H1 (cell line): ENCODE measurements around the gene TNF. TPM values are rescaled to one million over a fixed set of nuclear protein-coding genes. Genes with fewer than 3 reads are reported as not detected.

ENCODE experiments used
- CTCF ChIA-PET: fragments of 300-600 bp; sonication (Branson Sonifier 250); formaldehyde crosslinking; loops from one replicate; lab custom pipeline; 2021; ENCODE audit not compliant: partially characterized antibody; lab: Charles Lee
- POLR2A ChIA-PET: fragments of 300-600 bp; sonication (Branson Sonifier 250); formaldehyde crosslinking; loops from one replicate; lab custom pipeline; 2021; ENCODE audit warnings: inconsistent platforms; ENCODE audit not compliant: partially characterized antibody; lab: Charles Lee
- DNase-seq, 2 experiments: peaks; one replicate each; pipeline versions ENCODE4 v3.0.0 to v3.0.0-alpha.2; 2010 to 2022; ENCODE audit warnings: low spot score in 2 of 2, low read depth in 1 of 2, mixed read lengths in 1 of 2
- FAIRE-seq: peaks from 2 replicates; lab custom pipeline; 2011; peaks lifted over from hg19 to GRCh38; lab: Jason Lieb, UNC
- H2AFZ ChIP-seq: 2 replicates; pipeline ENCODE4 v1.8.1; 2012; ENCODE audit warnings: low read length, inconsistent platforms
- H2AK5ac ChIP-seq: 2 replicates; pipeline ENCODE4 v1.6.1; 2013; ENCODE audit warnings: low read depth, low read length
- H2BK120ac ChIP-seq: replicated peaks from 2 replicates; pipeline ENCODE3; 2013; ENCODE audit warnings: low read depth, low read length, inconsistent platforms
- H2BK12ac ChIP-seq: 2 replicates; pipeline ENCODE4 v1.6.1; 2013; ENCODE audit warnings: low read depth, low read length
- H2BK15ac ChIP-seq: 2 replicates; pipeline ENCODE4 v1.6.1; 2013; ENCODE audit warnings: low read length
- H2BK20ac ChIP-seq: 2 replicates; pipeline ENCODE4 v1.6.1; 2013; ENCODE audit warnings: low read length
- H2BK5ac ChIP-seq: 2 replicates; pipeline ENCODE4 v1.6.1; 2013; ENCODE audit warnings: low read depth, low read length
- H3K14ac ChIP-seq: 2 replicates; pipeline ENCODE4 v1.6.1; 2013; ENCODE audit warnings: inconsistent platforms; ENCODE audit not compliant: insufficient read length
- H3K18ac ChIP-seq: 2 replicates; pipeline ENCODE4 v1.6.1; 2013; ENCODE audit warnings: low read length; ENCODE audit errors: extremely low read depth
- H3K23ac ChIP-seq: 2 replicates; pipeline ENCODE4 v1.6.1; 2013; ENCODE audit warnings: inconsistent platforms; ENCODE audit not compliant: insufficient read length
- H3K23me2 ChIP-seq: 2 replicates; pipeline ENCODE4 v1.6.1; 2013; ENCODE audit warnings: low read depth, low read length
- H3K27ac ChIP-seq: 2 replicates; pipeline ENCODE4 v1.6.1; 2011; ENCODE audit warnings: low read depth, low read length, inconsistent platforms
- H3K27me3 ChIP-seq, 4 experiments: replicated peaks in 1 of 4; 1 replicate in 1 of 4; 2 replicates in 3 of 4; pipeline versions ENCODE4 v1.6.1 to v1.8.1; 2011 to 2013; ENCODE audit warnings: low read length in 3 of 4, mild to moderate bottlenecking in 3 of 4, inconsistent platforms in 2 of 4, mixed read lengths in 2 of 4, moderate library complexity in 1 of 4; ENCODE audit not compliant: control insufficient read depth in 3 of 4, insufficient read depth in 3 of 4; ENCODE audit errors: extremely low read depth in 1 of 4
- H3K36me3 ChIP-seq, 4 experiments: 2 replicates each; pipeline versions ENCODE4 v1.6.1 to v1.8.1; 2011 to 2013; ENCODE audit warnings: mild to moderate bottlenecking in 4 of 4, low read length in 3 of 4, moderate library complexity in 2 of 4, control low read depth in 1 of 4, inconsistent platforms in 1 of 4; ENCODE audit not compliant: insufficient read depth in 4 of 4, control insufficient read depth in 2 of 4
- H3K4ac ChIP-seq: replicated peaks from 2 replicates; pipeline ENCODE3; 2013; ENCODE audit warnings: low read length, low read depth, mixed read lengths, inconsistent platforms; ENCODE audit not compliant: insufficient read length
- H3K4me1 ChIP-seq, 4 experiments: replicated peaks in 1 of 4; 1 replicate in 1 of 4; 2 replicates in 3 of 4; pipeline versions ENCODE4 v1.6.1 to v1.8.1; 2011 to 2013; ENCODE audit warnings: low read length in 3 of 4, inconsistent platforms in 2 of 4, mixed read lengths in 1 of 4; ENCODE audit not compliant: insufficient read depth in 4 of 4, control insufficient read depth in 3 of 4
- H3K4me2 ChIP-seq, 2 experiments: 2 replicates each; pipeline versions ENCODE4 v1.6.1 to v1.8.1; 2011 to 2013; ENCODE audit warnings: low read depth in 2 of 2, low read length in 2 of 2, control low read depth in 1 of 2, inconsistent platforms in 1 of 2, mild to moderate bottlenecking in 1 of 2; ENCODE audit not compliant: insufficient read depth in 1 of 2
- H3K4me3 ChIP-seq, 4 experiments: fragments of 200-600, 300-600 bp in 1 of 4; sonication (generic), shearing (Covaris generic), sonication (Bioruptor Twin) in 1 of 4; 2 replicates each; pipeline versions ENCODE4 v1.5.1 to v1.8.1; 2011 to 2016; ENCODE audit warnings: low read length in 4 of 4, low read depth in 3 of 4, control low read depth in 2 of 4, inconsistent platforms in 2 of 4, mild to moderate bottlenecking in 2 of 4, mixed read lengths in 1 of 4, moderate library complexity in 1 of 4; ENCODE audit not compliant: insufficient read depth in 2 of 4; ENCODE audit errors: extremely low read depth in 1 of 4
- H3K56ac ChIP-seq: replicated peaks from 2 replicates; pipeline ENCODE3; 2013; ENCODE audit warnings: low read depth, mild to moderate bottlenecking, mixed read lengths, low read length, inconsistent platforms; ENCODE audit not compliant: insufficient read length
- H3K79me1 ChIP-seq: 2 replicates; pipeline ENCODE4 v1.6.1; 2013; ENCODE audit warnings: low read depth, low read length, control low read depth
- H3K79me2 ChIP-seq, 2 experiments: 2 replicates each; pipeline versions ENCODE4 v1.6.1 to v1.8.1; 2012 to 2013; ENCODE audit warnings: low read length in 2 of 2, mild to moderate bottlenecking in 2 of 2, inconsistent platforms in 1 of 2; ENCODE audit not compliant: insufficient read depth in 2 of 2, control insufficient read depth in 1 of 2
- H3K9ac ChIP-seq, 4 experiments: replicated peaks in 1 of 4; 1 replicate in 1 of 4; 2 replicates in 3 of 4; pipeline versions ENCODE4 v1.6.1 to v1.8.1; 2011 to 2013; ENCODE audit warnings: low read depth in 3 of 4, low read length in 3 of 4, control low read depth in 2 of 4, mild to moderate bottlenecking in 2 of 4, moderate library complexity in 2 of 4, inconsistent platforms in 1 of 4; ENCODE audit errors: extremely low read depth in 1 of 4
- H3K9me3 ChIP-seq, 2 experiments: 2 replicates each; pipeline versions ENCODE4 v1.6.1 to v1.8.1; 2012 to 2013; ENCODE audit warnings: mild to moderate bottlenecking in 2 of 2, moderate library complexity in 2 of 2, control low read depth in 1 of 2, inconsistent platforms in 1 of 2, low read depth in 1 of 2, low read length in 1 of 2, mixed read lengths in 1 of 2; ENCODE audit not compliant: insufficient read depth in 2 of 2
- H4K20me1 ChIP-seq, 2 experiments: replicated peaks in 1 of 2; 2 replicates each; pipeline versions ENCODE3 to v1.8.1; 2011 to 2013; ENCODE audit warnings: inconsistent platforms in 2 of 2, low read length in 2 of 2, mild to moderate bottlenecking in 1 of 2; ENCODE audit not compliant: insufficient read depth in 2 of 2, control insufficient read depth in 1 of 2
- H4K5ac ChIP-seq: 2 replicates; pipeline ENCODE4 v1.6.1; 2013; ENCODE audit warnings: low read length, low read depth, mixed read lengths, inconsistent platforms; ENCODE audit not compliant: insufficient read length
- H4K8ac ChIP-seq: 2 replicates; pipeline ENCODE4 v1.8.0; 2013; ENCODE audit warnings: mild to moderate bottlenecking, moderate library complexity, low read length, inconsistent platforms; ENCODE audit not compliant: insufficient read depth; ENCODE audit errors: extremely low read depth
- H4K91ac ChIP-seq: replicated peaks from 2 replicates; pipeline ENCODE3; 2013; ENCODE audit warnings: low read length, mixed read lengths, inconsistent platforms; ENCODE audit not compliant: insufficient read length
- POLR2A ChIP-seq, 2 experiments: IDR thresholded peaks; 1 replicate in 1 of 2; 2 replicates in 1 of 2; pipeline ENCODE4 v1.6.1; 2011; ENCODE audit warnings: low read depth in 2 of 2, low read length in 2 of 2, mild to moderate bottlenecking in 2 of 2; ENCODE audit errors: control extremely low read depth in 1 of 2
- RBBP5 ChIP-seq: IDR thresholded peaks from 2 replicates; pipeline ENCODE4 v1.7.1; 2012; ENCODE audit warnings: low read depth, mild to moderate bottlenecking, inconsistent platforms, low read length, moderate library complexity, borderline replicate concordance
- WGBS, 2 experiments: shearing (Covaris generic) in 1 of 2; methylation state at CpG; one replicate each; pipeline versions ENCODE4 v1.1.6 to v1.1.7; 2013 to 2015; ENCODE audit warnings: low lambda C conversion rate in 2 of 2, mixed read lengths in 2 of 2, inconsistent platforms in 1 of 2, low coverage in 1 of 2, missing lambda C conversion rate in 1 of 2; ENCODE audit not compliant: insufficient replicate concordance in 2 of 2, insufficient coverage in 1 of 2, insufficient read length in 1 of 2; ENCODE audit errors: extremely low coverage in 1 of 2, missing lambda C conversion rate in 1 of 2; 5-methylcytosine and 5-hydroxymethylcytosine counted together
- polyA plus RNA-seq, 7 experiments: library from polyadenylated mRNA; depleted of rRNA in 3 of 7; stranded (reverse) in 5 of 7; unstranded in 2 of 7; fragments of >200 nt in 5 of 7; fragments of 200-250 nt in 2 of 7; gene quantifications; 1 replicate in 5 of 7; 2 replicates in 1 of 7; 4 replicates in 1 of 7; pipeline versions ENCODE4 v1.2.1 to v1.2.3, GENCODE V29; 2011 to 2013; ENCODE audit warnings: missing spikeins in 2 of 7, mixed read lengths in 2 of 7
- total RNA-seq: library from RNA; stranded (reverse); fragmentation: NEBNext Ultra II Directional; extraction: Animal tissue kit (Norgen Biotek cat#: 25700); gene quantifications from 2 replicates; pipeline ENCODE4 v1.2.1, GENCODE V29; 2021

The TNF gene
- total and polyA plus RNA-seq, 2 of the 8 experiments (the other 6 are each of a cell fraction or from before 2014, with no cell fraction given): not detected

DNA sequence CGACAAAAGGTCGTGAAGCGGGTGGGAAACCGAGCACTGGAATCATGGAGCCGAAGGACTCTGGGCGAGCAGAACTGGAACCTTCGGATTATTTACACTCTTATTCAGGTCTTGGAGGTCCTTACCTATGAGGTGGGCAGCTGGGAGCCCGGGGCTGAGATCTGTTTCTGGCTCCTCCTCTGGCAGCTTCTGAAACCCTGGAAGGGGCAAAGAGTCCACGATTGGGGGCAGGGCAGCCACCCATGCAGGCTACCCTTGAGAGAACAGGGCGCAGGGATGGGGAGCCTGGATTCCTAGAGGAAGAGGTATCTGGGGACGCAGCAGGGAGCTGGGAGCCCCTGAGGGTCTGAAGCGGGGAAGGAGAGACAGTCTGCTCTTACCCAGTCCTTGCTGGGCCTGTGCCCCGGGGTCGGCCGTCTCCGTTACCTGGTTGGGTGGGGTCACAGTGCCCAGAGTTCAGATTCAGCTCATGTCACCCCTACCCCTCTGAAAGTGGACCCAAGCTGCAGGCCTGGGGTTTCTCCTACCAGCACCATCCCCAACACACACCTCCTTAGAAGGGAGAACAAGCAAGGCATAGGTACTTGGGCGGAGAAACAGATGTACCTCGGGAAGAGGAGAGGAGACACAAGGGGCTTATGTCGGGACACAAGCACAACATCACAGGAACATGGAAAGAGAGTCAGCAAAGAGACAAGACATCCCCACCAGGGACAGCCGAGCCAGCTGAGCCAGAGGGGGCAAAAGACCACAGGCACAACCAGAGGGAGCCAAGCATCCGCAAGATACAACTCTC lies 6.3 kb downstream of the TNF start:
- FAIRE-seq (no peak), DNase-seq (no peak)
- no peak overlapping the region for H2BK120ac ChIP-seq
- no peaks in the 10 kb centered on the region for H3K79me1 ChIP-seq
- ChIA-PET CTCF (interaction anchor here (0.9 to 22.0 kb wide), 8 partner anchors 0 to 44 kb away, joined by 3 to 640 read pairs (median 34); partner anchors contain the start of genes ATP6V1G2, DDX39B, LST1 and LTB), POLR2A (interaction anchor here (0.8 to 12.2 kb wide), 14 partner anchors 11 to 83 kb away, joined by 3 to 110 read pairs (median 5); partner anchors contain the start of genes ATP6V1G2, DDX39B, GPANK1 and MCCD1)
- peak overlapping the region; percentile 61 for H3K4ac ChIP-seq
- H4K8ac ChIP-seq: no peak overlapping the region; the same call in 1 of the 2 replicates
- H3K9ac ChIP-seq: peak overlapping the region in 3 of 4 experiments; percentile 22 to 57 (median 51); a peak in 5 of 7 replicates
- peaks cover 0 to 8% (median 7%) of the 10 kb centered on the region in 4 experiments; a peak in 5 of 7 replicates for H3K27me3 ChIP-seq
- H2BK20ac ChIP-seq: 0 out of 2 replicates have a peak overlapping the region, but pooled peaks have one; percentile 3
- no peak overlapping the region for H3K14ac ChIP-seq
- no peak overlapping the region for H4K5ac ChIP-seq
- H4K20me1 ChIP-seq: no peaks in the 10 kb centered on the region
- H3K56ac ChIP-seq: peak overlapping the region; percentile 32
- H3K23ac ChIP-seq: no peak overlapping the region
- no peaks in the 10 kb centered on the region for H3K9me3 ChIP-seq
- peak overlapping the region; percentile 79 for H2AFZ ChIP-seq
- H2BK12ac ChIP-seq: peak overlapping the region; percentile 75; the same call in 1 of the 2 replicates
- H2AK5ac ChIP-seq: no peak overlapping the region; the same call in 1 of the 2 replicates
- 30% methylated on average over 21 of the region's 21 CpGs; no CpG with 5 or more reads in 1 of the 2 experiments for WGBS, 2 experiments
- no peaks in the 10 kb centered on the region for H3K36me3 ChIP-seq
- H3K23me2 ChIP-seq: peaks cover 9% of the 10 kb centered on the region; the same call in 1 of the 2 replicates
- peaks cover 0 to 6% (median 6%) of the 10 kb centered on the region in 4 experiments; a peak in 6 of 7 replicates for H3K4me1 ChIP-seq
- H3K27ac ChIP-seq: no peak overlapping the region
- H2BK15ac ChIP-seq: 0 out of 2 replicates have a peak overlapping the region, but pooled peaks have one; percentile 88
- peak overlapping the region; percentile 71 for H3K18ac ChIP-seq
- H3K4me2 ChIP-seq: peak overlapping the region; percentile 62 to 84
- peak overlapping the region; percentile 35; the same call in 1 of the 2 replicates for H2BK5ac ChIP-seq
- H3K79me2 ChIP-seq: no peaks in the 10 kb centered on the region
- TF ChIP-seq RBBP5 (0 out of 2 replicates have a peak, but pooled peaks have one; percentile 31), POLR2A (IDR thresholded peaks at IDR 0.05; ENCODE audit: control extremely low read depth in 1 of 2, low read depth in 2 of 2, low read length in 2 of 2) (no peak)
- no peak overlapping the region for H4K91ac ChIP-seq
- peak overlapping the region; percentile 54 to 89 (median 80) for H3K4me3 ChIP-seq
